Sigmoid colon (tissue), 7 donors: ENCODE data around the gene BAZ1B. TPM values are rescaled to one million over a fixed set of nuclear protein-coding genes. Genes with fewer than 3 reads are reported as not detected.
"Not testable (repeated sequence)": the region's sequence is repeated elsewhere in the genome, so short reads cannot be mapped to it uniquely, and the experiment has no call there.

ENCODE experiments used
- DNase-seq: peaks from one replicate; pipeline ENCODE4 v3.0.0-alpha.2; 2019
- H3K27ac ChIP-seq, 4 donors: fragments of 200-600 bp; sonication (generic); one replicate each; pipeline ENCODE4 v1.5.1; 2016 to 2019; ENCODE audit warnings: mild to moderate bottlenecking in 1 of 4
- H3K27me3 ChIP-seq, 3 donors: fragments of 200-600 bp; sonication (generic); one replicate each; pipeline ENCODE4 v1.5.1; 2019; ENCODE audit warnings: mild to moderate bottlenecking in 1 of 3
- H3K36me3 ChIP-seq, 4 donors: fragments of 200-600 bp; sonication (generic); one replicate each; pipeline ENCODE4 v1.5.1; 2016 to 2019
- H3K4me1 ChIP-seq, 4 donors: fragments of 200-600 bp; sonication (generic); one replicate each; pipeline ENCODE4 v1.5.1; 2017 to 2019
- H3K4me3 ChIP-seq, 4 donors: fragments of 200-600 bp; sonication (generic); one replicate each; pipeline ENCODE4 v1.5.1; 2017 to 2019; ENCODE audit warnings: mild to moderate bottlenecking in 2 of 4, moderate library complexity in 1 of 4
- H3K9me3 ChIP-seq, 4 donors: fragments of 200-600 bp in 3 of 4; sonication (generic) in 3 of 4; one replicate each; pipeline versions ENCODE4 v1.5.1 to v1.6.1; 2013 to 2019
- CTCF ChIP-seq, 4 experiments: fragments of 450-650 bp in 3 of 4; fragments of 200-600 bp in 1 of 4; IDR thresholded peaks; one replicate each; pipeline ENCODE4 v1.5.1; 2016 to 2019; ENCODE audit warnings: antibody characterized with exemption in 4 of 4, mild to moderate bottlenecking in 3 of 4, moderate library complexity in 2 of 4
- EP300 ChIP-seq, 4 donors: sonication (generic); formaldehyde crosslinking; IDR thresholded peaks; one replicate each; pipeline ENCODE4 v1.6.1; 2017; ENCODE audit warnings: antibody characterized with exemption in 4 of 4
- POLR2A ChIP-seq, 2 donors: fragments of 450-650 bp; IDR thresholded peaks; one replicate each; pipeline ENCODE4 v1.6.1; 2016; ENCODE audit warnings: antibody characterized with exemption in 2 of 2, mild to moderate bottlenecking in 2 of 2, moderate library complexity in 2 of 2
- POLR2AphosphoS5 ChIP-seq, 4 donors: sonication (generic); formaldehyde crosslinking; IDR thresholded peaks; one replicate each; pipeline ENCODE4 v1.6.1; 2017; ENCODE audit warnings: antibody characterized with exemption in 4 of 4
- WGBS, 2 donors: extraction: QIAGEN DNeasy Blood & Tissue Kit; methylation state at CpG; one replicate each; pipeline ENCODE4 v1.1.7; 2013; 5-methylcytosine and 5-hydroxymethylcytosine counted together
- intact Hi-C: fragments of 100-400 bp; cut with DNase I; formaldehyde crosslinking; loops from one replicate; pipeline ENCODE4 v1.15.1; 2023
- polyA plus RNA-seq, 3 donors: library from polyadenylated mRNA; stranded (reverse); fragments of 200-250 nt; gene quantifications; one replicate each; pipeline ENCODE4 v1.2.3, GENCODE V29; 2013
- total RNA-seq, 4 donors: library from RNA; depleted of rRNA; stranded (reverse); fragments of >200 nt; gene quantifications; one replicate each; pipeline ENCODE4 v1.1.0, GENCODE V29; 2016
- donor health status: healthy with polysubstance abuse.
- donor health status: Bipolar disorder and iron deficiency.
- donor health status: healthy.

Gene BAZ1B
- total and polyA plus RNA-seq, 7 donors, result 13.8 to 67.3 (median 47.2) TPM

GRCh38 chr7:73432676-73433075, 89.4 kb downstream of the BAZ1B start:
- Histone ChIP-seq H3K27ac (no peak overlapping the region), H3K27me3 (peaks cover 5 to 42% (median 25%) of the 10 kb centered on the region in 3 donors), H3K36me3 (no peaks in the 10 kb centered on the region), H3K9me3 (no peaks in the 10 kb centered on the region), H3K4me1 (peaks cover 0 to 19% (median 12%) of the 10 kb centered on the region in 4 donors), H3K4me3 (no peak overlapping the region)
- DNase-seq, result no peak
- intact Hi-C loops, result no loop called here
- 89 to 91% methylated on average over 11 of the region's 11 CpGs for WGBS, 2 donors
- TF ChIP-seq CTCF (IDR thresholded peaks at IDR 0.05) (no peak), EP300 (IDR thresholded peaks at IDR 0.05) (no peak), POLR2AphosphoS5 (IDR thresholded peaks at IDR 0.05) (no peak), POLR2A (IDR thresholded peaks at IDR 0.05) (no peak)

GRCh38 chr7:73431041-73431835, 90.9 kb downstream of the BAZ1B start:
- peaks cover 0 to 19% (median 12%) of the 10 kb centered on the region in 4 donors for H3K4me1 ChIP-seq
- no peak for DNase-seq
- no peak overlapping the region for H3K4me3 ChIP-seq
- intact Hi-C loops, result no loop called here
- 72 to 88% methylated on average over 13 of the region's 13 CpGs for WGBS, 2 donors
- peaks cover 5 to 42% (median 25%) of the 10 kb centered on the region in 3 donors for H3K27me3 ChIP-seq
- no peaks in the 10 kb centered on the region for H3K36me3 ChIP-seq
- H3K27ac ChIP-seq, result no peak overlapping the region
- TF ChIP-seq CTCF (IDR thresholded peaks at IDR 0.05) (no peak), POLR2A (IDR thresholded peaks at IDR 0.05) (no peak), EP300 (IDR thresholded peaks at IDR 0.05) (no peak), POLR2AphosphoS5 (IDR thresholded peaks at IDR 0.05) (no peak)
- H3K9me3 ChIP-seq, result no peaks in the 10 kb centered on the region

- H3K9me3 ChIP-seq, intact Hi-C loops, DNase-seq, H3K27ac ChIP-seq, H3K4me3 ChIP-seq, H3K36me3 ChIP-seq: not testable (repeated sequence)
- peaks cover 0 to 19% (median 12%) of the 10 kb centered on the region in 4 donors for H3K4me1 ChIP-seq
- peaks cover 5 to 42% (median 25%) of the 10 kb centered on the region in 3 donors for H3K27me3 ChIP-seq
- WGBS, 2 donors, result 82 to 86% methylated on average over 4 of the region's 4 CpGs
Measured at GRCh38 chr7:73430540-73430939, 91.6 kb downstream of the BAZ1B start.

- Histone ChIP-seq H3K27ac (no peak overlapping the region), H3K4me1 (peaks cover 0 to 19% (median 12%) of the 10 kb centered on the region in 4 donors), H3K4me3 (no peak overlapping the region), H3K36me3 (no peaks in the 10 kb centered on the region), H3K9me3 (no peaks in the 10 kb centered on the region), H3K27me3 (peaks cover 5 to 42% (median 25%) of the 10 kb centered on the region in 3 donors)
- intact Hi-C loops, result no loop called here
- 63 to 81% methylated on average over 6 of the region's 6 CpGs for WGBS, 2 donors
- no peak for DNase-seq
- TF ChIP-seq POLR2A (IDR thresholded peaks at IDR 0.05), result no peak
- no peak for TF ChIP-seq EP300 (IDR thresholded peaks at IDR 0.05)
- no peak for TF ChIP-seq CTCF (IDR thresholded peaks at IDR 0.05)
Measured at GRCh38 chr7:73429622-73430505, 92.2 kb downstream of the BAZ1B start.

GRCh38 chr7:73429215-73429614, 92.9 kb downstream of the BAZ1B start:
- WGBS, 2 donors, result 66 to 67% methylated on average over 18 of the region's 18 CpGs
- TF ChIP-seq POLR2A (IDR thresholded peaks at IDR 0.05) (no peak), EP300 (IDR thresholded peaks at IDR 0.05) (no peak), CTCF (IDR thresholded peaks at IDR 0.05) (no peak), POLR2AphosphoS5 (IDR thresholded peaks at IDR 0.05) (no peak)
- H3K4me3 ChIP-seq, result no peak overlapping the region
- intact Hi-C loops, result no loop called here
- DNase-seq, result no peak
- H3K4me1 ChIP-seq, result peaks cover 0 to 23% (median 13%) of the 10 kb centered on the region in 4 donors
- no peak overlapping the region for H3K27ac ChIP-seq
- no peaks in the 10 kb centered on the region for H3K9me3 ChIP-seq
- peaks cover 5 to 35% (median 25%) of the 10 kb centered on the region in 3 donors for H3K27me3 ChIP-seq
- no peaks in the 10 kb centered on the region for H3K36me3 ChIP-seq
